ENCODE measurements around the gene SPSB2. TPM values are rescaled to one million over a fixed set of nuclear protein-coding genes. Genes with fewer than 3 reads are reported as not detected.
"Not testable (repeated sequence)": the region's sequence is repeated elsewhere in the genome, so short reads cannot be mapped to it uniquely, and the experiment has no call there.

Gene SPSB2
- total and polyA plus RNA-seq, 11 donors = 2.3 to 6.6 (median 3.5) TPM

DNA sequence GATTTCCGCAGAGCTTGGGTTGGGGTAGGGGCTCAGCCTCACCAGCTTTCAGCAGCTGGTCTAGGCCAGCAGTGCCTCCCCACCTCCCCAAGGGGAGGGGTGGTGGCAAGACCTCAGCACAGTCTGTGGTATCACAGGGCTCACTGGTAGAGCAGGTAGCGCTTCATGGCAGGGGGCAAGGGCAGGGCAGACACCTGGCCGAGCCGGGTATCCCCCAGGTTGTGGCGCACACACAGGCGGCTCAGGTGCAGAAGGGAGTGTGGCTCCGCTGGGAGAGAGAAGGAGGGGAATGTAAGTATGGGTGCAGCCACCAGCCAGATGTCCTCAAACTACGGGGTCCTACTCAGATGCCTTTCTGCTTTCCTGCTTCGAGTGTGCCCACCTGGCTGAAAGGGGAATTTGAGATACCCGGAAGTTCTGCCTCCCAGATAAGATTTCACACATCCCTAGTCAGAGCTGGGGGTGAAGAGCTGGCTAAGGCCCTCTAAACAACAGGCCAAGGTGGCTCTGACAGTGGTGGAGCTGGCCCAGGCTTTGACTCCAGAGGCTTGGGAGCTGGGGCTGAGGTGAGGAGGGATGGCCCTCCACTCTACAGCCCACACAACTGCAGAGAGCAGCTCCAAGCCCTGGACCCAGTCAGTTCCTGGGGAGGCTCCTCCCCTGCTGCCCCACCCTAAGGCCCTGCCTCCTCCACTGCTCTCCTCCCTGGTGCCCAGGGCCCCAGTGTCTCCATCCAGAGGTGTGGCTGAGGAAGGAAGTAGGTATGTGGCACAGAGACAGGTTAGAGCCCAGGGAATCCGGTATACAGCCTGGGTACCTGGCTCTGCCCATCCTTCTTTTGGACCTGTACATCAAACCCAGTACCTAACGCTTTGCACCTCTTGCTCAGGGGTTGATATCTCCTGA, 1.8 kb downstream of the SPSB2 start:
- H3K36me3 ChIP-seq = peaks cover 0 to 39% (median 26%) of the 10 kb centered on the region in 9 donors
- peaks cover 15 to 60% (median 47%) of the 10 kb centered on the region in 12 donors for H3K4me1 ChIP-seq
- 62 to 91% (median 77%) methylated on average over 11 to 12 of the region's 12 CpGs for WGBS, 4 donors
- no peaks in the 10 kb centered on the region for H3K27me3 ChIP-seq
- peak overlapping the region in 10 of 12 donors; percentile 49 to 93 (median 77) for H3K4me3 ChIP-seq
- DNase-seq (peak in 1 of 5 donors; percentile 35), ATAC-seq (no peak)
- peak overlapping the region in 8 of 12 donors; percentile 16 to 91 (median 84) for H3K27ac ChIP-seq
- intact Hi-C loops (cut with DNase I) = loop anchor here in 3 of 10 donors (5.0 to 10.0 kb wide), 4 partner anchors 56 to 96 kb away; partner anchors contain the start of gene ATN1 (in 1 of the 3)
- TF ChIP-seq, protein P1, sequence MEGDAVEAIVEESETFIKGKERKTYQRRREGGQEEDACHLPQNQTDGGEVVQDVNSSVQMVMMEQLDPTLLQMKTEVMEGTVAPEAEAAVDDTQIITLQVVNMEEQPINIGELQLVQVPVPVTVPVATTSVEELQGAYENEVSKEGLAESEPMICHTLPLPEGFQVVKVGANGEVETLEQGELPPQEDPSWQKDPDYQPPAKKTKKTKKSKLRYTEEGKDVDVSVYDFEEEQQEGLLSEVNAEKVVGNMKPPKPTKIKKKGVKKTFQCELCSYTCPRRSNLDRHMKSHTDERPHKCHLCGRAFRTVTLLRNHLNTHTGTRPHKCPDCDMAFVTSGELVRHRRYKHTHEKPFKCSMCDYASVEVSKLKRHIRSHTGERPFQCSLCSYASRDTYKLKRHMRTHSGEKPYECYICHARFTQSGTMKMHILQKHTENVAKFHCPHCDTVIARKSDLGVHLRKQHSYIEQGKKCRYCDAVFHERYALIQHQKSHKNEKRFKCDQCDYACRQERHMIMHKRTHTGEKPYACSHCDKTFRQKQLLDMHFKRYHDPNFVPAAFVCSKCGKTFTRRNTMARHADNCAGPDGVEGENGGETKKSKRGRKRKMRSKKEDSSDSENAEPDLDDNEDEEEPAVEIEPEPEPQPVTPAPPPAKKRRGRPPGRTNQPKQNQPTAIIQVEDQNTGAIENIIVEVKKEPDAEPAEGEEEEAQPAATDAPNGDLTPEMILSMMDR (IDR thresholded peaks at IDR 0.05) = no peak
- TF ChIP-seq POLR2A (IDR thresholded peaks at IDR 0.05) = no peak
- no peaks in the 10 kb centered on the region for H3K9me3 ChIP-seq

DNA sequence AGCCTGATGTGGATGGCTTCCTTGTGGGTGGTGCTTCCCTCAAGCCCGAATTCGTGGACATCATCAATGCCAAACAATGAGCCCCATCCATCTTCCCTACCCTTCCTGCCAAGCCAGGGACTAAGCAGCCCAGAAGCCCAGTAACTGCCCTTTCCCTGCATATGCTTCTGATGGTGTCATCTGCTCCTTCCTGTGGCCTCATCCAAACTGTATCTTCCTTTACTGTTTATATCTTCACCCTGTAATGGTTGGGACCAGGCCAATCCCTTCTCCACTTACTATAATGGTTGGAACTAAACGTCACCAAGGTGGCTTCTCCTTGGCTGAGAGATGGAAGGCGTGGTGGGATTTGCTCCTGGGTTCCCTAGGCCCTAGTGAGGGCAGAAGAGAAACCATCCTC, 2.8 kb downstream of the SPSB2 start:
- DNase-seq, ATAC-seq, H3K27me3 ChIP-seq, H3K9me3 ChIP-seq, H3K4me3 ChIP-seq: not testable (repeated sequence)
- Histone ChIP-seq H3K4me1 (peaks cover 15 to 60% (median 47%) of the 10 kb centered on the region in 12 donors), H3K27ac (peak overlapping the region in 1 of 12 donors; percentile 96), H3K36me3 (peaks cover 0 to 39% (median 32%) of the 10 kb centered on the region in 9 donors)
- intact Hi-C loops (cut with DNase I) = loop anchor here in 3 of 10 donors (5.0 to 10.0 kb wide), 4 partner anchors 57 to 97 kb away; partner anchors contain the start of gene ATN1 (in 1 of the 3)
- WGBS, 4 donors = 45 to 67% (median 58%) methylated on average over 4 of the region's 4 CpGs

- peak in 1 of 2 donors; percentile 15 for TF ChIP-seq POLR2A (IDR thresholded peaks at IDR 0.05)
- TF ChIP-seq, protein P1 (IDR thresholded peaks at IDR 0.05) = peak; percentile 85 to 95 (median 92)
- Histone ChIP-seq H3K4me1 (peaks cover 15 to 58% (median 47%) of the 10 kb centered on the region in 12 donors), H3K36me3 (peaks cover 0 to 48% (median 41%) of the 10 kb centered on the region in 9 donors), H3K9me3 (no peaks in the 10 kb centered on the region), H3K27ac (peak overlapping the region in 11 of 12 donors; percentile 29 to 100 (median 99)), H3K4me3 (peak overlapping the region in 10 of 12 donors; percentile 77 to 100 (median 98)), H3K27me3 (no peaks in the 10 kb centered on the region)
- DNase-seq (peak; percentile 77 to 80 (median 78)), ATAC-seq (peak in 1 of 4 donors; percentile 8)
- 28 to 41% (median 33%) methylated on average over 9 to 12 of the region's 12 CpGs for WGBS, 4 donors
- intact Hi-C loops (cut with DNase I) = loop anchor here in 4 of 10 donors (5.0 to 10.0 kb wide), 6 partner anchors 58 to 243 kb away; partner anchors contain the start of genes MLF2 (in 2 of the 4) and ATN1 (in 1 of the 4)
Measured at GRCh38 chr12:6869049-6870021, 3.8 kb downstream of the SPSB2 start.

All from heart left ventricle (tissue), 16 donors.